ENCODE data around the gene HIPK2.

HIPK2 gene

GRCh38 chr7:139763330-139763729 lies 14.5 kb downstream of the HIPK2 start:
- Histone ChIP-seq H3K4me1 (ENCODE audit: insufficient read depth, low read length, severe bottlenecking) (no peaks in the 10 kb centered on the region), H3F3A (ENCODE audit: insufficient read depth, low read length) (no peaks in the 10 kb centered on the region), H4K20me1 (ENCODE audit: insufficient read depth, low read length) (no peaks in the 10 kb centered on the region), H3K79me2 (ENCODE audit: insufficient read depth, low read length) (no peaks in the 10 kb centered on the region), H2AFZ (ENCODE audit: low read length) (no peak overlapping the region), H3K9me3 (ENCODE audit: low read length) (no peaks in the 10 kb centered on the region), H3K27me3 (ENCODE audit: insufficient read depth, low read length) (no peaks in the 10 kb centered on the region), H3K36me3 (ENCODE audit: insufficient read depth, low read length) (no peaks in the 10 kb centered on the region), H3K9me2 (ENCODE audit: low read depth, low read length) (no peaks in the 10 kb centered on the region), H3K9ac (ENCODE audit: low read length) (no peak overlapping the region), H3K4me2 (ENCODE audit: low read length) (no peak overlapping the region), H3K27ac (ENCODE audit: low read depth, low read length, poor library complexity, severe bottlenecking) (no peak overlapping the region), H3K4me3 (ENCODE audit: low read depth, low read length, poor library complexity, severe bottlenecking) (no peak overlapping the region)
- TF ChIP-seq CTCF (IDR thresholded peaks at IDR 0.05; ENCODE audit: low read length) (no peak), EZH2 (IDR thresholded peaks at IDR 0.05; ENCODE audit: borderline replicate concordance, low read length) (no peak)

DNA sequence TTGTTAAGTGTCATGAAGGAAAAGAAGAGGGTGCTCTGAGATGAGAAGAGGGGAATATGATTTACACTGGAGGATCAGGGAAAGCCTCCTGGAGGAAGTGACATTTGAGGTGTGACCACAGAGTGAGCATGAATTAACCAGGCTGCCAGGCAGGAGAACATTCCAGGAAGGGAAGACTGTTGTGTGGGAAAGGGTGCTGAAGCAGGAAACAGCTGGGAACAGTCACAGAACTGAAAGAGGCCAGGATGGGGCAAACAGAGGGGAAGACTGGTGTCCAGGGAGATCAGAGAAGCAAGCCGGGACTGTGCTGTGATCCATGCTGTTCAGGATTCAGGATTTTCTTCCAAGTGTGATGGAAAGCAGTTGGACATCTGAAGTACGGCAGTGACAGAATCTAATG lies 14.9 kb downstream of the HIPK2 start:
- Histone ChIP-seq H4K20me1 (ENCODE audit: insufficient read depth, low read length) (no peaks in the 10 kb centered on the region), H3K9me3 (ENCODE audit: low read length) (no peaks in the 10 kb centered on the region), H3K9ac (ENCODE audit: low read length) (no peak overlapping the region), H3K9me2 (ENCODE audit: low read depth, low read length) (no peaks in the 10 kb centered on the region), H3K4me3 (ENCODE audit: low read depth, low read length, poor library complexity, severe bottlenecking) (no peak overlapping the region), H3F3A (ENCODE audit: insufficient read depth, low read length) (no peaks in the 10 kb centered on the region), H3K27ac (ENCODE audit: low read depth, low read length, poor library complexity, severe bottlenecking) (no peak overlapping the region), H3K27me3 (ENCODE audit: insufficient read depth, low read length) (no peaks in the 10 kb centered on the region), H3K4me1 (ENCODE audit: insufficient read depth, low read length, severe bottlenecking) (no peaks in the 10 kb centered on the region), H2AFZ (ENCODE audit: low read length) (no peak overlapping the region), H3K36me3 (ENCODE audit: insufficient read depth, low read length) (no peaks in the 10 kb centered on the region), H3K79me2 (ENCODE audit: insufficient read depth, low read length) (no peaks in the 10 kb centered on the region), H3K4me2 (ENCODE audit: low read length) (no peak overlapping the region)
- TF ChIP-seq EZH2 (IDR thresholded peaks at IDR 0.05; ENCODE audit: borderline replicate concordance, low read length) (no peak), CTCF (IDR thresholded peaks at IDR 0.05; ENCODE audit: low read length) (no peak)

DNA sequence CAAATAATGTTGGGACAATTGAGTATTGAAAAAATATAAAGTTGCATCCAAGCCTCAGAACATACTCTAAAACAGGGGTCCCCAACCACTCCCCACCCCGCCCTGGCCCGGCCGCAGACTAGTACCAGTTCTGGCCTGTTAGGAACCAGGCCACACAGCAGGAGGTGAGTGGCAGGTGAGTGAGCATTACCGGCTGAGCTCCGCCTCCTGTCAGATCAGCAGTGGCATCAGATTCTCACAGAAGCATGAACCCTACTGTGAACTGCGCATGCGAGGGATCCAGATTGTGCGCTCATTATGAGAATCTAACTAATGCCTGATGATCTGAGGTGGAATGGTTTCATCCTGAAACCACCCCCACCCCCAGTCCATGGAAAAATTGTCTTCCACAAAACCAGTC lies 19.4 kb downstream of the HIPK2 start:
- H4K20me1 ChIP-seq (ENCODE audit: insufficient read depth, low read length) = no peaks in the 10 kb centered on the region
- no peaks in the 10 kb centered on the region for H3K79me2 ChIP-seq (ENCODE audit: insufficient read depth, low read length)

More for the DNA sequence above, 19.4 kb downstream of the HIPK2 start:
- Histone ChIP-seq H3K27ac (ENCODE audit: low read depth, low read length, poor library complexity, severe bottlenecking) (no peak overlapping the region), H3K9ac (ENCODE audit: low read length) (no peak overlapping the region), H3K9me3 (ENCODE audit: low read length) (no peaks in the 10 kb centered on the region), H3K4me3 (ENCODE audit: low read depth, low read length, poor library complexity, severe bottlenecking) (no peak overlapping the region), H3K36me3 (ENCODE audit: insufficient read depth, low read length) (no peaks in the 10 kb centered on the region), H3K9me2 (ENCODE audit: low read depth, low read length) (no peaks in the 10 kb centered on the region), H3K4me2 (ENCODE audit: low read length) (no peak overlapping the region), H3K4me1 (ENCODE audit: insufficient read depth, low read length, severe bottlenecking) (no peaks in the 10 kb centered on the region), H2AFZ (ENCODE audit: low read length) (no peak overlapping the region), H3F3A (ENCODE audit: insufficient read depth, low read length) (no peaks in the 10 kb centered on the region), H3K27me3 (ENCODE audit: insufficient read depth, low read length) (no peaks in the 10 kb centered on the region)
- no peak for TF ChIP-seq CTCF (IDR thresholded peaks at IDR 0.05; ENCODE audit: low read length)
- no peak for TF ChIP-seq EZH2 (IDR thresholded peaks at IDR 0.05; ENCODE audit: borderline replicate concordance, low read length)

Data from OCI-LY1 (cell line).